ENCODE data around the gene IQGAP1. TPM values are rescaled to one million over a fixed set of nuclear protein-coding genes. Genes with fewer than 3 reads are reported as not detected.

IQGAP1 gene
- total and polyA plus RNA-seq, 9 of the 15 experiments (the other 6 are each of a cell fraction or from before 2014, with no cell fraction given), result 37.6 to 143 (median 77.7) TPM

DNA sequence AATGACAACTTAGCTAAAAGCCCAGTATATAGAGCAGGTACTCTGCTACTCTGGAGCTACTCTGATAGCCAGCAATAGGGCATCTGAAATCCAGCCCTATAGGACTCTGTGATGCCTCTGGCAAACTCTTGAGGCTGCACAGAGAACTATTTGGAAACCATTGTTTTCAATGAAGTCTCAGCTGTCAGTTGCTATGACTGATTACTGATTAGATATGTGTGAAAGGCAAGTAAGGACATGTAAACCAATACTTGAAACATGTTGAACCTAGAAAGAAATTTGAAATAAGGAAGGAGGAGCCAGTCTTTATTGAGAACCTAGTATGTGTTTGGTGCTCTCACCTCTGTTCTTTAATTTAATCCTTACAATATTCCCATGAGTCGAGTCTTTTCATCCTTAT lies 101.5 kb downstream of the IQGAP1 start (continued):
- TF ChIP-seq, protein P1, sequence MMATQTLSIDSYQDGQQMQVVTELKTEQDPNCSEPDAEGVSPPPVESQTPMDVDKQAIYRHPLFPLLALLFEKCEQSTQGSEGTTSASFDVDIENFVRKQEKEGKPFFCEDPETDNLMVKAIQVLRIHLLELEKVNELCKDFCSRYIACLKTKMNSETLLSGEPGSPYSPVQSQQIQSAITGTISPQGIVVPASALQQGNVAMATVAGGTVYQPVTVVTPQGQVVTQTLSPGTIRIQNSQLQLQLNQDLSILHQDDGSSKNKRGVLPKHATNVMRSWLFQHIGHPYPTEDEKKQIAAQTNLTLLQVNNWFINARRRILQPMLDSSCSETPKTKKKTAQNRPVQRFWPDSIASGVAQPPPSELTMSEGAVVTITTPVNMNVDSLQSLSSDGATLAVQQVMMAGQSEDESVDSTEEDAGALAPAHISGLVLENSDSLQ (IDR thresholded peaks at IDR 0.05), result peak; percentile 77
- TF ChIP-seq PHB (CRISPR knock-in tag; IDR thresholded peaks at IDR 0.05), result no peak
- TF ChIP-seq, protein P2, sequence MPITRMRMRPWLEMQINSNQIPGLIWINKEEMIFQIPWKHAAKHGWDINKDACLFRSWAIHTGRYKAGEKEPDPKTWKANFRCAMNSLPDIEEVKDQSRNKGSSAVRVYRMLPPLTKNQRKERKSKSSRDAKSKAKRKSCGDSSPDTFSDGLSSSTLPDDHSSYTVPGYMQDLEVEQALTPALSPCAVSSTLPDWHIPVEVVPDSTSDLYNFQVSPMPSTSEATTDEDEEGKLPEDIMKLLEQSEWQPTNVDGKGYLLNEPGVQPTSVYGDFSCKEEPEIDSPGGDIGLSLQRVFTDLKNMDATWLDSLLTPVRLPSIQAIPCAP (CRISPR knock-in tag; IDR thresholded peaks at IDR 0.05; ENCODE audit: borderline replicate concordance), result no peak
- TF ChIP-seq CHAMP1 (IDR thresholded peaks at IDR 0.05), result no peak
- TF ChIP-seq MIER1 (IDR thresholded peaks at IDR 0.05; ENCODE audit: low read depth), result no peak
- TF ChIP-seq, protein P3, sequence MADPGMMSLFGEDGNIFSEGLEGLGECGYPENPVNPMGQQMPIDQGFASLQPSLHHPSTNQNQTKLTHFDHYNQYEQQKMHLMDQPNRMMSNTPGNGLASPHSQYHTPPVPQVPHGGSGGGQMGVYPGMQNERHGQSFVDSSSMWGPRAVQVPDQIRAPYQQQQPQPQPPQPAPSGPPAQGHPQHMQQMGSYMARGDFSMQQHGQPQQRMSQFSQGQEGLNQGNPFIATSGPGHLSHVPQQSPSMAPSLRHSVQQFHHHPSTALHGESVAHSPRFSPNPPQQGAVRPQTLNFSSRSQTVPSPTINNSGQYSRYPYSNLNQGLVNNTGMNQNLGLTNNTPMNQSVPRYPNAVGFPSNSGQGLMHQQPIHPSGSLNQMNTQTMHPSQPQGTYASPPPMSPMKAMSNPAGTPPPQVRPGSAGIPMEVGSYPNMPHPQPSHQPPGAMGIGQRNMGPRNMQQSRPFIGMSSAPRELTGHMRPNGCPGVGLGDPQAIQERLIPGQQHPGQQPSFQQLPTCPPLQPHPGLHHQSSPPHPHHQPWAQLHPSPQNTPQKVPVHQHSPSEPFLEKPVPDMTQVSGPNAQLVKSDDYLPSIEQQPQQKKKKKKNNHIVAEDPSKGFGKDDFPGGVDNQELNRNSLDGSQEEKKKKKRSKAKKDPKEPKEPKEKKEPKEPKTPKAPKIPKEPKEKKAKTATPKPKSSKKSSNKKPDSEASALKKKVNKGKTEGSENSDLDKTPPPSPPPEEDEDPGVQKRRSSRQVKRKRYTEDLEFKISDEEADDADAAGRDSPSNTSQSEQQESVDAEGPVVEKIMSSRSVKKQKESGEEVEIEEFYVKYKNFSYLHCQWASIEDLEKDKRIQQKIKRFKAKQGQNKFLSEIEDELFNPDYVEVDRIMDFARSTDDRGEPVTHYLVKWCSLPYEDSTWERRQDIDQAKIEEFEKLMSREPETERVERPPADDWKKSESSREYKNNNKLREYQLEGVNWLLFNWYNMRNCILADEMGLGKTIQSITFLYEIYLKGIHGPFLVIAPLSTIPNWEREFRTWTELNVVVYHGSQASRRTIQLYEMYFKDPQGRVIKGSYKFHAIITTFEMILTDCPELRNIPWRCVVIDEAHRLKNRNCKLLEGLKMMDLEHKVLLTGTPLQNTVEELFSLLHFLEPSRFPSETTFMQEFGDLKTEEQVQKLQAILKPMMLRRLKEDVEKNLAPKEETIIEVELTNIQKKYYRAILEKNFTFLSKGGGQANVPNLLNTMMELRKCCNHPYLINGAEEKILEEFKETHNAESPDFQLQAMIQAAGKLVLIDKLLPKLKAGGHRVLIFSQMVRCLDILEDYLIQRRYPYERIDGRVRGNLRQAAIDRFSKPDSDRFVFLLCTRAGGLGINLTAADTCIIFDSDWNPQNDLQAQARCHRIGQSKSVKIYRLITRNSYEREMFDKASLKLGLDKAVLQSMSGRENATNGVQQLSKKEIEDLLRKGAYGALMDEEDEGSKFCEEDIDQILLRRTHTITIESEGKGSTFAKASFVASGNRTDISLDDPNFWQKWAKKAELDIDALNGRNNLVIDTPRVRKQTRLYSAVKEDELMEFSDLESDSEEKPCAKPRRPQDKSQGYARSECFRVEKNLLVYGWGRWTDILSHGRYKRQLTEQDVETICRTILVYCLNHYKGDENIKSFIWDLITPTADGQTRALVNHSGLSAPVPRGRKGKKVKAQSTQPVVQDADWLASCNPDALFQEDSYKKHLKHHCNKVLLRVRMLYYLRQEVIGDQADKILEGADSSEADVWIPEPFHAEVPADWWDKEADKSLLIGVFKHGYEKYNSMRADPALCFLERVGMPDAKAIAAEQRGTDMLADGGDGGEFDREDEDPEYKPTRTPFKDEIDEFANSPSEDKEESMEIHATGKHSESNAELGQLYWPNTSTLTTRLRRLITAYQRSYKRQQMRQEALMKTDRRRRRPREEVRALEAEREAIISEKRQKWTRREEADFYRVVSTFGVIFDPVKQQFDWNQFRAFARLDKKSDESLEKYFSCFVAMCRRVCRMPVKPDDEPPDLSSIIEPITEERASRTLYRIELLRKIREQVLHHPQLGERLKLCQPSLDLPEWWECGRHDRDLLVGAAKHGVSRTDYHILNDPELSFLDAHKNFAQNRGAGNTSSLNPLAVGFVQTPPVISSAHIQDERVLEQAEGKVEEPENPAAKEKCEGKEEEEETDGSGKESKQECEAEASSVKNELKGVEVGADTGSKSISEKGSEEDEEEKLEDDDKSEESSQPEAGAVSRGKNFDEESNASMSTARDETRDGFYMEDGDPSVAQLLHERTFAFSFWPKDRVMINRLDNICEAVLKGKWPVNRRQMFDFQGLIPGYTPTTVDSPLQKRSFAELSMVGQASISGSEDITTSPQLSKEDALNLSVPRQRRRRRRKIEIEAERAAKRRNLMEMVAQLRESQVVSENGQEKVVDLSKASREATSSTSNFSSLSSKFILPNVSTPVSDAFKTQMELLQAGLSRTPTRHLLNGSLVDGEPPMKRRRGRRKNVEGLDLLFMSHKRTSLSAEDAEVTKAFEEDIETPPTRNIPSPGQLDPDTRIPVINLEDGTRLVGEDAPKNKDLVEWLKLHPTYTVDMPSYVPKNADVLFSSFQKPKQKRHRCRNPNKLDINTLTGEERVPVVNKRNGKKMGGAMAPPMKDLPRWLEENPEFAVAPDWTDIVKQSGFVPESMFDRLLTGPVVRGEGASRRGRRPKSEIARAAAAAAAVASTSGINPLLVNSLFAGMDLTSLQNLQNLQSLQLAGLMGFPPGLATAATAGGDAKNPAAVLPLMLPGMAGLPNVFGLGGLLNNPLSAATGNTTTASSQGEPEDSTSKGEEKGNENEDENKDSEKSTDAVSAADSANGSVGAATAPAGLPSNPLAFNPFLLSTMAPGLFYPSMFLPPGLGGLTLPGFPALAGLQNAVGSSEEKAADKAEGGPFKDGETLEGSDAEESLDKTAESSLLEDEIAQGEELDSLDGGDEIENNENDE (IDR thresholded peaks at IDR 0.05; ENCODE audit: low read depth, low read length), result no peak
- peak; percentile 75 for TF ChIP-seq MEIS2 (IDR thresholded peaks at IDR 0.05; ENCODE audit: partially characterized antibody)
- no peak for TF ChIP-seq KDM4B (IDR thresholded peaks at IDR 0.05; ENCODE audit: borderline replicate concordance in 2 of 2, low read depth in 1 of 2)
- TF ChIP-seq RFX5 (IDR thresholded peaks at IDR 0.05; ENCODE audit: low read depth, low read length), result no peak
- TF ChIP-seq ZNF764 (CRISPR knock-in tag; IDR thresholded peaks at IDR 0.05; ENCODE audit: low read depth), result no peak
- no peak for TF ChIP-seq DNMT1 (IDR thresholded peaks at IDR 0.05)
- TF ChIP-seq ZNF121 (CRISPR knock-in tag; conservative IDR thresholded peaks at IDR 0.05), result no peak
